Upper lobe of left lung (tissue), 4 donors: ENCODE data around the gene UBE2B.

Experiments used
- EP300 ChIP-seq, 4 donors: sonication (generic); formaldehyde crosslinking; IDR thresholded peaks; one replicate each; pipeline ENCODE4 v1.5.1; 2017; ENCODE audit warnings: antibody characterized with exemption in 4 of 4, control low read depth in 2 of 4
- POLR2A ChIP-seq, 4 donors: fragments of 450-650 bp; IDR thresholded peaks; one replicate each; pipeline ENCODE4 v1.5.1; 2016 to 2017; ENCODE audit warnings: antibody characterized with exemption in 4 of 4, mild to moderate bottlenecking in 2 of 4
- POLR2AphosphoS5 ChIP-seq, 2 donors: sonication (generic); formaldehyde crosslinking; IDR thresholded peaks; one replicate each; pipeline ENCODE4 v1.5.1; 2017; ENCODE audit warnings: antibody characterized with exemption in 2 of 2
- TF ChIP-seq, protein P1 (sequence below), 6 experiments: fragments of 450-650 bp in 4 of 6; fragments of 200-600 bp in 2 of 6; sonication (generic) in 2 of 6; IDR thresholded peaks; one replicate each; pipeline ENCODE4 v1.5.1; 2016 to 2019; ENCODE audit warnings: antibody characterized with exemption in 6 of 6

DNA sequence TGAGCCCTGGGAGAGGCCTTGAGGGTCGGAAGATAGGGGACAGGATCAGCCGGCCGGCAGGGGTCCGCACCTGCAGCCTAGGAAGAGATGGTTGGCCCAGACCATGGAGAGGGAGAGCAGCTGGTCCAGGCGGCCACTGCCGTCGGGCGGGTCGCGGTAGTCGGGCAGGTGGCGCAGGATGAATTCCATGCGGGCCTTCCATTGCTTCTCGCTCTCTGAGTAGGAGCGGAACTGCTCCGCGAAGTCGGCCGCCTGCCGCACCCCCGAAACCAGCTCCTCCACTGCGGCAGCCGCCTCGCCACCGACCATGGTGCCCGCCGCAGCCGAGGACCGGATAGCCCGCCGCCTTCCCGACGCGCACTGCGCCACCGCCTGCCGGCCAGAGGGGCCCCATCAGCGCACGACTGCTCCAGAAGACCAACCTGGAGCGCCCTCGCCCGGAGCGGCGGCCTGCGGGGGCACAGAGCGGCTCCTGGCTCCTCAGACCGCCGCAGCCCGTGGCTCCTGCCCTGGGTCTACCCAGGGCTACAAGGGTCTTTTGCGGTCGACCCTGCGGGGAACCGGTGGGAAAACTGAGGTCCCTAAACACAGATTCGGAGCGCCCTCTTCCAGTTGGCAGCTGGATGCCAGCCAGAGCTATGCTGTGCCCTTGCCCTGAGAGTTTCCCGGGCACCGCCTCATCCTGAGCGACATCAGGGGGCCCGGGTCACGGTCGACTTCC lies 40.3 kb downstream of the UBE2B start, which contains the start of gene CDKN2AIPNL:
- TF ChIP-seq, protein P1, sequence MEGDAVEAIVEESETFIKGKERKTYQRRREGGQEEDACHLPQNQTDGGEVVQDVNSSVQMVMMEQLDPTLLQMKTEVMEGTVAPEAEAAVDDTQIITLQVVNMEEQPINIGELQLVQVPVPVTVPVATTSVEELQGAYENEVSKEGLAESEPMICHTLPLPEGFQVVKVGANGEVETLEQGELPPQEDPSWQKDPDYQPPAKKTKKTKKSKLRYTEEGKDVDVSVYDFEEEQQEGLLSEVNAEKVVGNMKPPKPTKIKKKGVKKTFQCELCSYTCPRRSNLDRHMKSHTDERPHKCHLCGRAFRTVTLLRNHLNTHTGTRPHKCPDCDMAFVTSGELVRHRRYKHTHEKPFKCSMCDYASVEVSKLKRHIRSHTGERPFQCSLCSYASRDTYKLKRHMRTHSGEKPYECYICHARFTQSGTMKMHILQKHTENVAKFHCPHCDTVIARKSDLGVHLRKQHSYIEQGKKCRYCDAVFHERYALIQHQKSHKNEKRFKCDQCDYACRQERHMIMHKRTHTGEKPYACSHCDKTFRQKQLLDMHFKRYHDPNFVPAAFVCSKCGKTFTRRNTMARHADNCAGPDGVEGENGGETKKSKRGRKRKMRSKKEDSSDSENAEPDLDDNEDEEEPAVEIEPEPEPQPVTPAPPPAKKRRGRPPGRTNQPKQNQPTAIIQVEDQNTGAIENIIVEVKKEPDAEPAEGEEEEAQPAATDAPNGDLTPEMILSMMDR (IDR thresholded peaks at IDR 0.05), result peak; percentile 73 to 97 (median 95)
- TF ChIP-seq EP300 (IDR thresholded peaks at IDR 0.05), result peak in 1 of 4 donors; percentile 65
- TF ChIP-seq POLR2A (IDR thresholded peaks at IDR 0.05), result peak in 3 of 4 donors; percentile 50 to 78 (median 71)
- TF ChIP-seq POLR2AphosphoS5 (IDR thresholded peaks at IDR 0.05), result peak; percentile 84 to 90
